ENCODE results near the gene MGLL. TPM values are rescaled to one million over a fixed set of nuclear protein-coding genes. Genes with fewer than 3 reads are reported as not detected.

Gene MGLL
- total and polyA plus RNA-seq, 2 experiments from 2014 or later, result 58.7 to 184 TPM

- Histone ChIP-seq H3K4me3 (no peak overlapping the region), H2AFZ (no peak overlapping the region), H3K4me2 (ENCODE audit: unreplicated experiment) (no peak overlapping the region), H3F3A (ENCODE audit: insufficient read depth) (peaks cover 23% of the 10 kb centered on the region), H3K36me3 (ENCODE audit: low read depth) (no peaks in the 10 kb centered on the region), H3K27me3 (replicated peaks; ENCODE audit: insufficient read depth) (no peaks in the 10 kb centered on the region), H3K9ac (no peak overlapping the region), H4K20me1 (ENCODE audit: insufficient read depth) (no peaks in the 10 kb centered on the region), H3K9me3 (ENCODE audit: low read depth) (no peaks in the 10 kb centered on the region), H3K27ac (no peak overlapping the region), H3K79me2 (ENCODE audit: insufficient read depth) (peaks cover 68% of the 10 kb centered on the region), H3K4me1 (ENCODE audit: insufficient read depth) (peaks cover 47% of the 10 kb centered on the region), H3K9me2 (ENCODE audit: insufficient read depth) (no peaks in the 10 kb centered on the region)
- 81 to 82% methylated on average over 5 of the region's 5 CpGs for WGBS, 2 experiments (ENCODE audit: low coverage in 1 of 2, low lambda C conversion rate in 2 of 2, missing lambda C conversion rate in 2 of 2)
- TF ChIP-seq EZH2 (IDR thresholded peaks at IDR 0.05; ENCODE audit: insufficient read depth, poor library complexity, severe bottlenecking) (no peak), EZH2phosphoT487 (IDR thresholded peaks at IDR 0.05; ENCODE audit: insufficient read depth, low read depth) (no peak)
- in situ Hi-C loops (cut with MboI), result no loop called here
- DNase-seq, result peak; percentile 32
Observed at GRCh38 chr3:127789051-127789450, 33.3 kb downstream of the MGLL start.

- peaks cover 44% of the 10 kb centered on the region for H3K4me1 ChIP-seq (ENCODE audit: insufficient read depth)
- H3K27ac ChIP-seq, result no peak overlapping the region
- no peak overlapping the region for H2AFZ ChIP-seq
- no peak for TF ChIP-seq EZH2 (IDR thresholded peaks at IDR 0.05; ENCODE audit: insufficient read depth, poor library complexity, severe bottlenecking)
- TF ChIP-seq EZH2phosphoT487 (IDR thresholded peaks at IDR 0.05; ENCODE audit: insufficient read depth, low read depth), result no peak
- 93 to 95% methylated on average over 9 of the region's 9 CpGs for WGBS, 2 experiments (ENCODE audit: low coverage in 1 of 2, low lambda C conversion rate in 2 of 2, missing lambda C conversion rate in 2 of 2)
- peaks cover 20% of the 10 kb centered on the region for H3F3A ChIP-seq (ENCODE audit: insufficient read depth)
- no peak overlapping the region for H3K4me3 ChIP-seq
- no peak overlapping the region for H3K4me2 ChIP-seq (ENCODE audit: unreplicated experiment)
- H3K9ac ChIP-seq, result no peak overlapping the region
- H4K20me1 ChIP-seq (ENCODE audit: insufficient read depth), result no peaks in the 10 kb centered on the region
- in situ Hi-C loops (cut with MboI), result no loop called here
- H3K9me3 ChIP-seq (ENCODE audit: low read depth), result no peaks in the 10 kb centered on the region
- H3K9me2 ChIP-seq (ENCODE audit: insufficient read depth), result no peaks in the 10 kb centered on the region
- peaks cover 68% of the 10 kb centered on the region for H3K79me2 ChIP-seq (ENCODE audit: insufficient read depth)
- H3K27me3 ChIP-seq (replicated peaks; ENCODE audit: insufficient read depth), result no peaks in the 10 kb centered on the region
- no peaks in the 10 kb centered on the region for H3K36me3 ChIP-seq (ENCODE audit: low read depth)
- no peak for DNase-seq
Observed at GRCh38 chr3:127788451-127788909, 33.8 kb downstream of the MGLL start.

- Histone ChIP-seq H3K9me3 (ENCODE audit: low read depth) (no peaks in the 10 kb centered on the region), H3K27ac (no peak overlapping the region), H3K79me2 (ENCODE audit: insufficient read depth) (peaks cover 71% of the 10 kb centered on the region), H3K9ac (no peak overlapping the region), H3K9me2 (ENCODE audit: insufficient read depth) (no peaks in the 10 kb centered on the region), H4K20me1 (ENCODE audit: insufficient read depth) (no peaks in the 10 kb centered on the region), H2AFZ (no peak overlapping the region), H3K36me3 (ENCODE audit: low read depth) (no peaks in the 10 kb centered on the region), H3F3A (ENCODE audit: insufficient read depth) (peaks cover 16% of the 10 kb centered on the region), H3K27me3 (replicated peaks; ENCODE audit: insufficient read depth) (no peaks in the 10 kb centered on the region), H3K4me3 (no peak overlapping the region), H3K4me1 (ENCODE audit: insufficient read depth) (peaks cover 39% of the 10 kb centered on the region), H3K4me2 (ENCODE audit: unreplicated experiment) (no peak overlapping the region)
- 61 to 65% methylated on average over 16 of the region's 16 CpGs for WGBS, 2 experiments (ENCODE audit: low coverage in 1 of 2, low lambda C conversion rate in 2 of 2, missing lambda C conversion rate in 2 of 2)
- TF ChIP-seq EZH2 (IDR thresholded peaks at IDR 0.05; ENCODE audit: insufficient read depth, poor library complexity, severe bottlenecking), result no peak
- no peak for TF ChIP-seq EZH2phosphoT487 (IDR thresholded peaks at IDR 0.05; ENCODE audit: insufficient read depth, low read depth)
- DNase-seq, result no peak
- in situ Hi-C loops (cut with MboI), result no loop called here
Observed at GRCh38 chr3:127787571-127788365, 34.5 kb downstream of the MGLL start.

GRCh38 chr3:127787071-127787490 lies 35.2 kb downstream of the MGLL start:
- no peaks in the 10 kb centered on the region for H4K20me1 ChIP-seq (ENCODE audit: insufficient read depth)
- H2AFZ ChIP-seq, result no peak overlapping the region
- no peaks in the 10 kb centered on the region for H3K36me3 ChIP-seq (ENCODE audit: low read depth)
- H3K4me2 ChIP-seq (ENCODE audit: unreplicated experiment), result no peak overlapping the region
- H3K4me1 ChIP-seq (ENCODE audit: insufficient read depth), result peaks cover 39% of the 10 kb centered on the region
- WGBS, 2 experiments (ENCODE audit: low coverage in 1 of 2, low lambda C conversion rate in 2 of 2, missing lambda C conversion rate in 2 of 2), result 34 to 37% methylated on average over 9 of the region's 9 CpGs
- no peak overlapping the region for H3K4me3 ChIP-seq
- no peak overlapping the region for H3K27ac ChIP-seq
- in situ Hi-C loops (cut with MboI), result no loop called here
- peaks cover 19% of the 10 kb centered on the region for H3F3A ChIP-seq (ENCODE audit: insufficient read depth)
- H3K9me3 ChIP-seq (ENCODE audit: low read depth), result no peaks in the 10 kb centered on the region
- TF ChIP-seq EZH2 (IDR thresholded peaks at IDR 0.05; ENCODE audit: insufficient read depth, poor library complexity, severe bottlenecking) (no peak), EZH2phosphoT487 (IDR thresholded peaks at IDR 0.05; ENCODE audit: insufficient read depth, low read depth) (no peak)
- H3K9ac ChIP-seq, result no peak overlapping the region
- no peaks in the 10 kb centered on the region for H3K9me2 ChIP-seq (ENCODE audit: insufficient read depth)
- peak; percentile 56 for DNase-seq
- H3K27me3 ChIP-seq (replicated peaks; ENCODE audit: insufficient read depth), result no peaks in the 10 kb centered on the region
- H3K79me2 ChIP-seq (ENCODE audit: insufficient read depth), result peaks cover 68% of the 10 kb centered on the region
